ENCODE results near the gene MRPL14.

MRPL14 gene

DNA sequence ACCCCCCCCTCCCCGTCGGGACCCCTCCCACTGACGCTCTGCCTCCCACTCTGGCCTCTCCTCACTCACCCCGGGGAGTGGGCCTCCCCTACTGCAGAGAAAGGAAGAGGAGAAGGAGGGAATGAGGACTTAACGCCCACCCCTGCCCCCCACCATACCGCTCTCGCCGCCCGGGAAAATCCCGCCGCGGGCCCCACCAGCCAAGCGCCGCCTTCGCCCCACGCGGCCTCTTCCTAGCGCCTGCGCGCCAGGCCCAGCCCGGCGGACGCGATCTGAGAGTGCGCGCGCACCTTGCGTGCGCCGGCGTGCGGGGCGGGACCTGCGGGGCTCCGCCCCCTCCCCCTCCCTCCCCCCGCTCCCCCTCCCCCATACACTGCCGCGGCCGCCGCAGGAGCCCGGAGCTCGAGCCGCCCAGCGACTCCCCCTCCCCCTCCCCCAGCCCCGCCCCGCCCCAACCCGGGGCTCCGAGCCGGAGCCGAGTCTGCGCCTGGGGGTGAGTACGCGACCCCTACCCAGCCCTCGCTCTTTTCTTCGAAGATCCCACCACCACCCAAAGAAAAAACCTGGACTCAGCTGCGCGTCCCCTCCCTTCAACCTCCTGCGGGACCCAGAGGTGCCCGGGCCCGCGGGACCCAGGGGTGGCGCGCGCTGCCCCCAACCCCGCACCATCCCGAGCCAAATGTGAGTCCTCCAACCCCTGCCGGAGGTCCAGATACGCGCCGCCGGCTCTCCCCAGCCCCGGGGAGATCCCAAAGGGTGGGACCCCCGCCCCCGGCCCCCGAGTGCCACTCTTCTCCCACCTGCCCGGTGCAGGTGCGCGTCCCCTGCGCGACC is at the start of gene MRPL14, which contains the start of gene TMEM63B:
Gene MRPL14, minus strand, starts transcription at position 267 of the 834 bp plus-strand sequence. CDS start 10,841 bp downstream, outside the sequence.
Gene TMEM63B, plus strand, starts transcription at position 369 of the 834 bp plus-strand sequence. CDS start 7,031 bp downstream, outside the sequence.
- DNase-seq = peak; percentile 87

DNA sequence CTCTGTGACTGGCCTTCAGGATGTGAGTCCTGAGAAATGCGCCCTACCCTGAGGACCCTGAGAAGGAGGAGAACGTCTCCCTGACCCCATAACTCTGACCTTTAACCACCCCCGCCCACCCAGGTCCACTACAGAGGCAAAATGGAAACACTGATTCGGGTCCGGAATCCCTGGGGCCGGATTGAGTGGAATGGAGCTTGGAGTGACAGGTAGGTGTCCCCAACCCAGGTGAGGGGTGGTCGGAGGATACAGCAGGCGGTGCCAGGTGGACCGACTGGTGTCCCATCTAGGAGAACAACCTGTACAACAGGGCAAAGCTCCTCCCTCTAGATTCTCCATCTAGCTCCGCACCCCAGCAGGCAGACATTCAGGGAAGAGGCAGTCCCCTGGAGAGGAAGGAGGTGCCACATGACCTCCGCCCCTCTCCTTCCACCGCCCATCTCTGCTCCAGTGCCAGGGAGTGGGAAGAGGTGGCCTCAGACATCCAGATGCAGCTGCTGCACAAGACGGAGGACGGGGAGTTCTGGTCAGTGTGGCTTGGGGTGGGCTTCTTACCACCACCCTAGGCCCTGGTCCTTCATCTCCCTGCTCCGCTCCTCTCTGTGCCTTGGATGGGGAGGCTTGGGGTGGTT is 49.0 kb upstream of the MRPL14 start:
- DNase-seq = no peak

DNA sequence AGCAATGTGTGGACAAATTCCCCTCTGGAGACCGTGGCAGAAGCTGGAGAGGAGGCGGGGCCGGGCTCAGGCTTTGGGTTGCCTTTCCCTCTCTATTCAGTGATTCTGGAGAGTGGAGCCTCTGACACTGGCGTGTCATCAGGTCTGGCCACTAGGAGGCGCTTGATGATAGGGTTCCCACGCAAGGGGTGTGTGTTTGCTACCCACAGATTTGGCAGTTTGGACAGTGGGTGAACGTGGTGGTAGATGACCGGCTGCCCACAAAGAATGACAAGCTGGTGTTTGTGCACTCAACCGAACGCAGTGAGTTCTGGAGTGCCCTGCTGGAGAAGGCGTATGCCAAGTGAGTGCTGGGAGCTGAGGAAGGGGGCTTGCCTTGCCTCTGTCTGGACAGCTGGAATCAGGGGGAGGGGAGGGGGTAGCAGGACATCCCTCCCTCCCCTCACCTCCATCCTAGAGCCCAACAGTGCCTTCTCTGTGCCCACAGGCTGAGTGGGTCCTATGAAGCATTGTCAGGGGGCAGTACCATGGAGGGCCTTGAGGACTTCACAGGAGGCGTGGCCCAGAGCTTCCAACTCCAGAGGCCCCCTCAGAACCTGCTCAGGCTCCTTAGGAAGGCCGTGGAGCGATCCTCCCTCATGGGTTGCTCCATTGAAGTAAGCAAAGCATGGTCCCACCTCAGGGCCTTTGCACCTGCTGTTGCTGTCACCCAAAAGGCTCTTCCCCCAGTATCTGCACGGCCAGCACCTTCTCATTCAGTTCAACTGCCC is 45.7 kb upstream of the MRPL14 start:
- peak; percentile 72 for DNase-seq

DNA sequence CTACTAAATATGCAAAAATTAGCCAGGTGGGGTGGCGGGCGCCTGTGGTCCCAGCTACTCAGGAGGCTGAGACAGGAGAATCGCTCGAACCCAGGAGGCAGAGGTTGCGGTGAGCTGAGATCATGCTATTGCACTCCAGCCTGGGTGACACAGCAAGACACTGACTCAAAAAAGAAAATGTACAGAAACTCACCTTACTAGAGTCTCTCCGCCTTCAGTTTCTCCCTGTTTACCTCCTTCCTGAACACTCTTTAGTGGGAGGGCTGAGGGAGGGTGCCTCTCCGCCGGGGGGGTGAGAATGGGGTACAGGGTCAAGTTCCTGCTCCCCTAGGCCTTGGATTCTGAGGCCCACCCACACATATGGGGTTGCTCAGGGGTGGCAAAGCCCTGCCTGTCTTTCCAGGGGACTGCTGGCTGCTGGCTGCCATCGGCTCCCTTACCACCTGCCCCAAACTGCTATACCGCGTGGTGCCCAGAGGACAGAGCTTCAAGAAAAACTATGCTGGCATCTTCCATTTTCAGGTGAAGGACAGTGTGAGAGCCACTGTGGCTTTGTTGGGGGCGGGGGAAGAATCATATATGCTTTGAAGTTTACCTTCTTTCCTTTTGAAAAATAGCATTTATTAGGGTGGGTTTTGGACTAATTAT is 44.8 kb upstream of the MRPL14 start:
- no peak for DNase-seq

DNA sequence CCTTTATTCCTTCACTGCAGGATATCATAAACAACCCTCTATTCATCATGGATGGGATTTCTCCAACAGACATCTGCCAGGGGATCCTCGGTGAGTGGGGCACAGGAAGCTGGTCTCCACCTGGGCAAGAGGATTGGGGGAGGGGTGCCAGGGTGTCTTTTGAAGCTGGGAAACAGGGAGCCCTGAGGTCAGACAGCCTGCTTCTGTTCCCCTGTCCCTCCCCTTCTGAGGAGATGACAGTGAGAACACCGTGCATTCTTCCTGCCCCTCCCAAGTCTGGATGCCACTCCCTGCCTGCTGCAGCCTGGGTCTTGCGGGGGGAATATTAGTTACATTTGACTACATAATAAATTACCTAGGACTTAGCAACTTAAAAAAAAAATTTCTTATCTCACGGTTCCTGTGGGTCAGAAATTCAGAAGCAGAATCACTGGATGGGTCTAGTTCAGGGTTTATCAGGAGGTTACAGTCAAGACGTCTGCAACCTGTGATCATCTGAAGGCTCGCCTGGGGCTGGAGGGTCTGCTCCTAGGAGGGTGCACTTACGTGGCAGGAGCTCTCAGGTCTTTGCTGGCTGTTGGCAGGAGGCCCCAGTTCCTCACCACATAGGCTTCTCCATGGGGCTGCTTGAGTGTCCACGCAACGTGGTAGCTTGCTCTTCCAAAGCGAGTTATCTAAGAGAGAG is 42.8 kb upstream of the MRPL14 start:
- DNase-seq = no peak

DNA sequence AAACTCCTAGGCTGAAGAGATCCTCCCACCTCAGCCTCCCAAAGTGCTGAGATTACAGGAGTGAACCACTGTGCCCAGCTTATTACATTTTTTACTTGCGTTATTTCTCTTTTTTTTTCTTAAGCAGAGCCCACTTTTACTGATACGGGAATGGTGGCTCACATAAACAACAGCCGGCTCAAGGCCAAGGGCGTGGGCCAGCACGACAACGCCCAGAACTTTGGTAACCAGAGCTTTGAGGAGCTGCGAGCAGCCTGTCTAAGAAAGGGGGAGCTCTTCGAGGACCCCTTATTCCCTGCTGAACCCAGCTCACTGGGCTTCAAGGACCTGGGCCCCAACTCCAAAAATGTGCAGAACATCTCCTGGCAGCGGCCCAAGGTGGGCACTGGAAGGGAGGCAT is 41.9 kb upstream of the MRPL14 start:
- DNase-seq = no peak

DNA sequence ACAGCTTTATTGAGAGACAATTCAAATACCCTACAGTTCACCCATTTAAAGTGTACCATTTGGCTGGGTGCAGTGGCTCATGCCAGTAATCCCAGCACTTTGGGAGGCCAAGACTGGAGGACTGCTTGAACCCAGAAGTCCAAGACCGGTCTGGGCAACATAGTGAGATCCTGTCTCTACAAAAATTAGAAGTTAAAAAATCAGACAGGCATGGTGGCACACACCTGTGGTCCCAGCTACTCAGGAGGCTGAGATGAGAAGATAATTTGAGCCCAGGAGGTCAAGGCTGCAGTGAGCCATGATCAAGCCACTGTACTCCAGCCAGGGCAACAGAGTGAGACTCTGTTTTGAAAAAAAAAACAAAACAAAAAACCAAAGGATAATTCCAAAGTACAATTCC is 40.3 kb upstream of the MRPL14 start:
- no peak for DNase-seq

DNA sequence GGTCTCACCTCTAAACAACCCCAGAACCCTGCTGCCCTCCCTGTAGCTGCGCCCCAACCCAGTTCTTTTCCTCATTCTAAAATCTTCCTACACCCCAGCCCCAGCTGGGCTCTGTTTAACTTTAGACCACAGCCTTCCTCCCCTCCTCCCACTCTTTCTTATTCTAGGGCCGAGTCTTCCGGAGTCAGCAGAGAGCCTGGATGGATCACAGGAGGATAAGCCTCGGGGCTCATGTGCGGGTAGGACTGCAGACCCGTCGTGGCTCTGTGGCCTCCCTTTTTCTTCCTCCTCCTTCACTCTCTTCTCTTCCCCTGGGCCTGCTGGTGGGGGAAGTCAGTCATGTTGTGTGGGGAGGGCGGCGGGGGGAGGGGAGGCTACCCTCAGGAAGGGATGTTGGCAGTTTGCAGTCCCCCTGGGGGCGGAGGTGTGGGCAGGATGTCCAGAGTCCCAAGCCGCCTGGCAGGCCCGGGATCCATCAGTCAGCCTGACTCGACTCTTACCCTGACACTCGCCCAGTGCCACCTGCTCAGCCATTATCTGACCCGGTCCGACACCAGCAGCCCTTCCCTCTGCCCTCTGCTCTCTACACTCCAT is 39.4 kb upstream of the MRPL14 start:
- no peak for DNase-seq

DNA sequence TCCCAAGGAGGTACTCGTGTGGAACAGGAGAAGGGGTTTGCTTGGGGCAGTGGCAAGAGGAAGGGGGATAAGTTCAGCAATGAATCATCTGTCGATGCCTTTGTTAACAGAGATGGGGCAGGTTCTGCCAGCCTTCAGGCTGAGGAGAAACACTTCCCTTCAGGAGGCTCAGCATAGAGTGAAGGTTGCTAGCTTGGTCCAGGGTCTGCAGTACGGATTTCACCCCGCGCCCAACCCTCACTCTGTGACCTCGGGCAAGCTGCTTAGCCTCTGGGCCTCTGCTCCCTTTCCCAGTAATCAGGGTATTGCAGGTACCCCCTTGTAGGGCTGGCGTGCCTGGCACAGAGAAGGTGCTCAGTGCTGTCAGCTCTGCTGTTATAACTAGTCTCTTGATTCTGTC is 38.9 kb upstream of the MRPL14 start:
- no peak for DNase-seq

DNA sequence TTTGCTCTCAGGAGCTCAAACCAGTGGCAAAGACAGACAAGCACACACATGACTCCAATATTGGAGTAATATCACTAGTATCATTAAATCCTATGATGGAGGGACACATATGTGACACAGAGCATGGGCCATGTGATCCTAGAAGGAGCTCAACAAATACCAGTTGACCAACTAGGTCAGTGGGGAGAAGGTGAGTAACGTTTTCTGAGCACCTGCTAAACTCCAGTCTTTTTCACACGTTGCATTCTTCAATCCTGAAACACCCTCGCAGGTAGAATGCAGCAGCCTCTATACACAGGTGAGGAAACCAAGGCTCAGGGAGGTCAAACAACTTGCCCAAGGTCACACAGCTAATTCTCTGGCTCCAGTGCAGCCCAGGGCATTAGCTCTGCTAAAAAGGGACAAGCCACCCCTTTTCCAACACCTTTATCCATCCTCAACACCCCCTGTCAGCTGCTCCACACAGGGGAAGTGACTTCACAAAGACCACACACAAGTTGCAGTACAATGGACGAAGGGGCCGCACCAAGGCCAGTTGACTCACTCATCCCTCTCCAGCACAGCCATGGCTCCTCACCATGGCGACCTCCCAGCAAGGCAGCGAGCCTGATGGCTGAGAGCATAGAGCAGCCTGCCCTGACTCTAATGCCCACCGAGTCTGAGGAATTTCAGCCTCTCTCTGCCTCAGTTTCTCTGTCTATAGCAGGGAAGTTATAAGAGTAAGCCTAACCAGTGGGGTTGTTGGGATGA is 35.8 kb upstream of the MRPL14 start:
- DNase-seq = no peak

DNA sequence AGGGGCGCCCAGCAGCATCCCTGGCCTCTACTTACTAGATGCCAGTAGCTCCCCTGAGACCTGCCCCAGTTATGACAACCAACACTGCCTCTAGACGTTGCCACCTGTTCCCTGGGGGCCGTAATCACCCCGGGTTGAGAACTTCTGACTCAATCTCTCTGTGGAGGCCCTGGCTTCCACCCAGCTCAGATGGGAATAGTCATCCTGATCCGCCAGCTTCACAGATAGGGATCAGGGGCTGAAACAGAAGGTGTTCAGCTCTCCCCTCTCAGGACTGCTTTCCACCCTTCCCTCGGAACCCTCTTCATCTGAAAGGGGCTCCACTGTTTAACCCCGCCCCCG is 34.7 kb upstream of the MRPL14 start:
- peak; percentile 43 for DNase-seq

DNA sequence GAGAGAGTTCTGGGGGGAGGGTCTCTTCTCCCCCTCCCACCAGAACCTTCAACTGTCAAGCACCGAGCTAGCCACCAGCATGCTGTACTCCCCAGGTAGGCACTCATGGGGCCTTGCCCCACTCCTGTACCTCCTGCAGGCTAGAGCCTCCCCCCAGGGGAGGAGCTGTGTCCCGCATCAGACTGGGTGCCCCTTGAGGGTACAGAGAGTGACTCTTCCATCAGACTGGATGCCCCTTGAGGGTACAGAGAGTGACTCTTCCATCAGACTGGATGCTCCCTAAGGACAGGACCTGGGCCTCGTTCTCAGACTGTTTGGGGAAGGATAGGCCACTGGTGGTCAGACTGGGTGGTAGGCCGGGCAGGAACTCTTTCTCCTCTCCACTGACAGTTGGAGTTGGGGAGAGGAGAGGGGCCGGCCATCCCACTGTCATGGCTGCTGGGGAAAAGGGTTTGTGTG is 31.5 kb upstream of the MRPL14 start, which contains the start of gene CAPN11:
Gene CAPN11, plus strand, starts transcription at position 51 of the 459 bp plus-strand sequence. Its CDS starts 29 bp downstream, at position 80.
- DNase-seq = no peak

DNA sequence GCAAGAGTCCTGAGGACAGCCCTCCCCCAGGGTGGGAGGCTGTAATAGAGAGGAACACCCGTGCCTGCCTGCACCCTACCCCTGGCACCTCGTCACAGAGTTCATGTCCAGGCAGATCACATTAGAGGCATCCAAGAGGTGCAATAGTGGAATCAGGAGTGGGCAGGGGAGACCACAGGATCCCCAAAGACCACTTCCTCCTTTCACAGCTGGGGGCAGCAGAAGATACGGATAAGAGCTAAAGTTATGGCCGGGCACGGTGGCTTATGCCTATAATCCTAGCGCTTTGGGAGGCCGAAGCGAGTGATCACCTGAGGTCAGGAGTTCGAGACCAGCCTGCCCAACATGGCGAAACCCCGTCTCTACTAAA is 29.9 kb upstream of the MRPL14 start:
- DNase-seq = no peak

DNA sequence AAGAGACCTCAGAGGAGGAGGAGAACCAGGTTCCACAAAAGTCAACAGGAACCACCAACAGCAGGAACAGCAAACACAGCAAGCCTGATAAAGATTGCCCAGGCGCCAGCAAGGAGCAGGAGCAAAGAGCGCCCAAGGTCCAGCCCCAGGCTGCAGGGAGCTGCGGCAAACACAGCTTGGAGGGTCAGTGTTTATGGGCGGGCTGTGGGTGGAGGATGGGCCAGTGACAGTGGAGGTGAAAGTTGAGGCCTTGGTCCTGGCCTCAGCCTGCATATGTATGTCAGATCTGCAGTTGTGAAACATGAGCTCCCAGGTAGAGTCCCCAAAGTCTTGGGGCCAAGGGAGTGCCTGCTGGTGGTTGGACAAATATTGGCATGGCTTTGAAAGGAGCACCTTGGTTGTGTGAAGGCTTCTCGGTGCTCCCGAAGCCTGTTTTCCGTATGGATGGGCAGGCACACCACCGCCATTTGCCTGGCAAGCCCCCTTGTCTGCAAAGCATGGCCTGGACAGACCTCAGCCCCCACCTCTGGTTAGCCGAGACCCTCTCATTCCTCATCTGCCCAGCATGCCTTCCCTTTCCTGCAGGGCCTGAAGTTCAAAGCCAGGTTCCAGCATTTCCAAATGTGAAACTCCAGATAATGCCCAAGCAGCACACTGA is 29.4 kb upstream of the MRPL14 start:
- no peak for DNase-seq

DNA sequence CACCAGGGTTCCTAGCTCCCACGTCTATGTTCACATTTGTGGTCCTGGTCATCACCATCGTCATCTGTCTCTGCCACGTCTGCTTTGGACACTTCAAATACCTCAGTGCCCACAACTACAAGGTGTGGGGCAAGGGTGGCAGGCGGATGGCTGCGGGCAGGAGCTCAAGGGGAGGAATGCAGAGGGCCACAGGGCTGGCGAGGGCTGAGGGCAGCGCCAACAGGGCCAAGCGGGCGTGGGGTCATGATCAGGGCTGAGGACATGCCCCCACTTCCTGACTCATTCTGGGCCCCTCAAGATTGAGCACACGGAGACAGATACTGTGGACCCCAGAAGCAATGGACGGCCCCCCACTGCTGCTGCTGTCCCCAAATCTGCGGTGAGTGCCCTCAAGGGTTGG is 26.8 kb upstream of the MRPL14 start:
- DNase-seq = no peak

DNA sequence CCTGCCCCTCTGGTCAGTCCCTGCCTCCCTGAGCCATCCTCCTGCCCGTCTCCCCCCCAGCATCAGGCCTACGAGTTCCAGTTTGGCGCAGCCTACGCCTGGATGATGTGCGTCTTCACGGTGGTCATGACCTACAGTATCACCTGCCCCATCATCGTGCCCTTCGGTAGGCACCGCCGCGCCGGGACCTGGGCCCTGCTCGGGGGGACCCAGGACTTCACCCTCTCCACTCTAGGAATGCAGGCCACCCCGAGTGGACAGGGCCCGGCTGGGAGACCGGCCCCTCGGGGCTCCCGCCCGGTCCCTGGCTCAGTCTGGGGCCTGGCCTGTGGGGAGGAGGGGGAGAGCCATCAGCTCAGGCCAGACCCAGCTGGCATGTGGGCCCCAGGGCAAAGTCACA is 25.3 kb upstream of the MRPL14 start:
- no peak for DNase-seq

DNA sequence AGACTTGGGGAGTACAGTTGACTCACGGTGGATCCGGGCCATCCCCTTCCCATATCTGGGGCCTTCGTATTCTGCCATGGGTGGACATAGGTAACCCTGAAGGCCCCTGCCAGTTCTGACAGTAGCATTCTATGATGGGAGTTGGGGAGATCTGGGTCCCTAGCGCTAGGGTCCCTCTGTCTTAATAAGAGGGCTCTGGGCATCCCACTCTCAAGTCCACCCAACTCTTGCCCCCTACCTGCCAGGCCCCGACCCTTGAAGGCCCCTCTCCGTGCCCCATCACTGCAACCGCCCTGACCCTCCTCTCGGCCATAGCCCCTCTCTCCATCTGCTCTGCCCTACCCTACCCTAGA is 24.8 kb upstream of the MRPL14 start:
- DNase-seq = no peak

DNA sequence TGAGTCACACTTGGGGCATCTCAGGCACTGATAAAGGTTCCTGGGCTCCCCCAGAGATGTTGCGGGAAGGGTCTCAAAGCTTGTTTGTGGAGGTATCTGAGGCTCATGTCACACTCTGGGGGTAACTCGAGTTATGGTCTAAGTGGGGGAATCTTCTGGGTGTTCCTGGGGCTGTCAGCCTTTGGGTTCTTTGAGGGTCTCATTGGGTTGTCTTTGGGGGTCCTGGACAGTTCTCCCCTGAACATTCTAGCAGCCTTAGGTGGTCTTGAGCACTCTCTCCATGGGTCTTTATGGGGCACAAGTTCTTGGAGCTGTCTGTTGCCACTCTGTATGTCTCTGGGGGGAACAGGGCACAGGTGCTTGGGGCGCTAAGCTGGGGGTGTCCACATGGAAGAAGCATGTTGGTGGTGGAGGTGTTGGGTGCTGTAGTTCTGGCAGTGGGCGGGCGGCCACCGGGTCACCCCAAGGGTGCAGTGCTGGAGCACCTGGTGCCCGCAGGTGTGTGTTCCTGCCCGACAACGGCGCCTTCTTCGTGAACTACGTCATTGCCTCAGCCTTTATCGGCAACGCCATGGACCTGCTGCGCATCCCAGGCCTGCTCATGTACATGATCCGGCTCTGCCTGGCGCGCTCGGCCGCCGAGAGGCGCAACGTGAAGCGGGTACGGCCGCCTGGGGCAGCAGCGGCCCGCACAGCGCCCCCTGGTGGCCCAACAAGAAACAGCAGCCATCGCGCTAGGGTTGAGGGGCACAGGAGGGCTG is 24.3 kb upstream of the MRPL14 start:
- DNase-seq = peak; percentile 56

DNA sequence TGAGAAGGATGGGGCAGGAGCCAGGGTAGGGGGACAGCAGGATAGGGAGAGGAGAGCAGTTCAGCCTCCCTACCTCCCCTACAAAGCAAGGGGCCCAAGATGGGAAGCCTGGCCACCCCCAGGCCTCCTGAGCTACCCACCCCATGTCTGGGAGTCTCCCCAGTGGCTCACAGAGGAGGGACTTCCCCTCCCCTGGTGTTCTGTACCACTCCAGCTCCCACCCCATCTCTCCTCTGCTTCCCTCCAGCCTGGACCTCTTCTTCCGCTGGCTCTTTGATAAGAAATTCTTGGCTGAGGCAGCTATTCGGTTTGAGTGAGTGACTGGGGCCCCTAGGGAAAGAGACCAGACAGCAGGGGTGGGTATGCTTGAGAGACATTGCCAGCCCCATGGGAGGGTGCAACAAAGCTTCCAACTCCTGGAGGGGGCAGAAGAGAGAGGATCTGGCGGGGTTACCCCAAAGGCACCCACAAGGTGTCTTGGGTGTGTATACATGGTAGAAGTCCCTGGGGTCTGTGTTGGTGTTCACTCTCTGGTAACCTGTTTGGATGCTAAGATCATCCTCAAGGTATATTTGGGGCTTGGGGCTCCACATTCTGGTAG is 23.2 kb upstream of the MRPL14 start:
- DNase-seq = no peak
